AG10803 (cell line): ENCODE results near the gene CAMSAP2.
A peak's percentile ranks its signal among the peaks of the same experiment; 100 is the strongest.

Experiments used
- DNase-seq: peaks from one replicate; pipeline ENCODE4 v3.0.0; 2010; ENCODE audit warnings: low read depth
- H3K4me3 ChIP-seq: 2 replicates; pipeline ENCODE4 v1.5.1; 2011; ENCODE audit warnings: mild to moderate bottlenecking, low read length, control low read depth
- TF ChIP-seq, protein P1 (sequence below): conservative IDR thresholded peaks from 2 replicates; pipeline ENCODE4 v1.5.1; 2011; ENCODE audit warnings: mild to moderate bottlenecking, low read length, control low read depth, inconsistent platforms

The CAMSAP2 gene

DNA sequence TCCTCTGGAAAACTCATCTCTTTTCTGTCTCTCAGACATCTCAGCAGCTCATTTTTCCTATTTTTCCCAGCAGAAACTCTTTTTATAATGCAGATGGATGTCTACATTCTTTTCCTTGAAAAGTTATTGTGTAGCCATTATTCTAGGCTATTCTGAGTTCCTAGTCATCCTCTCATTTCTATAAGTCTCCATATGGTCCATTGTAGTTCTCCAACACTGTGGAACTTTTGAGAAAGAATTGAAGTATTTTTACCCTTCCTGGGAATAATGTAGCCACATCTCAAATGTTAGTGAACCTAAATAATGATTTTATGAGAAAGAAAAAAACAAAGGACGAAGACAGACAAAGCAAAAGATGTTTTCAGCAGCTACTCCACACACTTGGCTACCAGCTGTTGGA lies 107.7 kb downstream of the CAMSAP2 start:
- H3K4me3 ChIP-seq = no peak overlapping the region
- DNase-seq = no peak

DNA sequence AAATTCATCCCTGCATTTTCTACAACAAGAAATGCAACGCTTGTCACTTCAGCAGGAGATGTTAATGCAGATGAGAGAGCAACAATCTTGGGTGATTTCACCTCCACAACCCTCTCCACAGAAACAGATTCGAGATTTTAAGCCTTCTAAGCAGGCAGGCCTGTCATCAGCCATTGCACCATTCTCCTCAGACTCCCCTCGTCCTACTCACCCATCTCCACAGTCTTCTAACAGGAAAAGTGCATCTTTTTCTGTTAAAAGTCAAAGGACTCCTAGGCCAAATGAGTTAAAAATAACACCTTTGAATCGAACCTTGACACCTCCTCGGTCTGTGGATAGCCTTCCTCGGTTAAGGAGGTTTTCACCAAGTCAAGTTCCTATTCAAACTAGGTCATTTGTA lies 110.7 kb downstream of the CAMSAP2 start:
- DNase-seq = no peak
- TF ChIP-seq, protein P1, sequence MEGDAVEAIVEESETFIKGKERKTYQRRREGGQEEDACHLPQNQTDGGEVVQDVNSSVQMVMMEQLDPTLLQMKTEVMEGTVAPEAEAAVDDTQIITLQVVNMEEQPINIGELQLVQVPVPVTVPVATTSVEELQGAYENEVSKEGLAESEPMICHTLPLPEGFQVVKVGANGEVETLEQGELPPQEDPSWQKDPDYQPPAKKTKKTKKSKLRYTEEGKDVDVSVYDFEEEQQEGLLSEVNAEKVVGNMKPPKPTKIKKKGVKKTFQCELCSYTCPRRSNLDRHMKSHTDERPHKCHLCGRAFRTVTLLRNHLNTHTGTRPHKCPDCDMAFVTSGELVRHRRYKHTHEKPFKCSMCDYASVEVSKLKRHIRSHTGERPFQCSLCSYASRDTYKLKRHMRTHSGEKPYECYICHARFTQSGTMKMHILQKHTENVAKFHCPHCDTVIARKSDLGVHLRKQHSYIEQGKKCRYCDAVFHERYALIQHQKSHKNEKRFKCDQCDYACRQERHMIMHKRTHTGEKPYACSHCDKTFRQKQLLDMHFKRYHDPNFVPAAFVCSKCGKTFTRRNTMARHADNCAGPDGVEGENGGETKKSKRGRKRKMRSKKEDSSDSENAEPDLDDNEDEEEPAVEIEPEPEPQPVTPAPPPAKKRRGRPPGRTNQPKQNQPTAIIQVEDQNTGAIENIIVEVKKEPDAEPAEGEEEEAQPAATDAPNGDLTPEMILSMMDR = no peak
- H3K4me3 ChIP-seq = no peak overlapping the region

More for the DNA sequence above, 107.7 kb downstream of the CAMSAP2 start:
- TF ChIP-seq, protein P1 = no peak

DNA sequence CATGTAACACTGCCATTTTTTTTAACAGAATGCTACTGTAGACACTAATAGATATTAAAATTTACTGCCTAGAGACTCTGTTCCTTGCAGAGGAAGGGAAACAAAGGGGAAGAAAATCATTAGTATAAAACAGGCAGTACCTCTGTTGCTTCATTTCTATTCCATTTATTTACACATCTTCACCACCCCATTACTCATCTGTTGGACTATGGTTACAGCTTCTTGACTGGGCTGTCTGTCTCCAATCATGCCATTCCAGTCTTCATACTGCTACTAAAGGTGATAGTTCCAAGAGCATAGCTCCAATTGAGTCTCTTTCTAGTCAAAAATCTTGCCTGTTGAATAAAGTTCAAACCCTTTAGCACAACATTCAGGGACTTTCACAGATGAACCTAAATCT lies 111.9 kb downstream of the CAMSAP2 start:
- DNase-seq = no peak
- no peak overlapping the region for H3K4me3 ChIP-seq
- TF ChIP-seq, protein P1 = no peak

DNA sequence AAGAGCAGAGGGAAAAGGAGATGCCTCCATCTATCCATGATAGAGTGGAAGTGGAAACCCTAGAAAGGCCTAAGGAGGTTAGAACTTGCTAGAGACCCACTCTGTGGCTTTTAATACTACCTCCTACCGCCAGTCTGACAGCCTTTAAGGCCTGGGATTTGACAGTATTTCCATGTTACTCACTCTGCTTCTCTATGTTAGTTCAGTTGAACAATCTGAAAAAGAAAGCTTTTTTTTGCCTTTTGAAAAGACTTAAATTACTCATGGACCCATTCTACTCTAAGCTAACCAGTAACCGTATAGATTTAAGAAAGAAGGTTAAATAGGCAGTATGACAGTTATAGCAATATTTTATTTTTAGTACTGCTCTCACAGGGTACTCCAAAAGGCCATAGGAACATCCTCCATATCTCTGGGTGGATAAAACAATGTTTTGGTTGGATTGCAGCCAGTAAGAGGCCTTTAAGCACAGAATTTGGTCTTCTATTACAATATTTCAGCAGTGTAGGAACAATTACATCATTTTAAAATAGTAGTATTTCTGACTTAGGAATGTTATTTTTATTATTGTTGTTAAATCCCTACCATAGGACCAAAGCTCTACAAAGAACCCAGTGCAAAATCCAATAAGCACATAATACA lies 118.1 kb downstream of the CAMSAP2 start:
- TF ChIP-seq, protein P1 = no peak
- peak; percentile 27 for DNase-seq
- no peak overlapping the region for H3K4me3 ChIP-seq

DNA sequence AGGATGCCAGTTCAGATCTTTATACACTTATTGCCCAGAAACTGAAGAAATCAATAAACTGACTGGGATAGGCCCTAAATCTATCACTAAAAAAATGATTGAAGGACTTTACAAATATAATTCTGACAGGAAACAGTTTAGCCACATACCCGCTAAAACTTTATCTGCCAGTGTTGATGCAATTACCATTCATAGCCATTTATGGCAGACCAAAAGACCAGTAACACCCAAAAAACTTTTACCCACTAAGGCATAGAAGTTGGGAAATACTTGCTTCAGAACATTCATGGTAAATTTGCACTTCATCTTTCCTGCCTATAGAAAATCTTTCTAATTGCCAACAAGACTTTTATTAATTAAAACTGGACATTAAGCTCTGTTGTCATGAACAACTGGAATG lies 119.1 kb downstream of the CAMSAP2 start:
- TF ChIP-seq, protein P1 = no peak
- H3K4me3 ChIP-seq = no peak overlapping the region
- no peak for DNase-seq

DNA sequence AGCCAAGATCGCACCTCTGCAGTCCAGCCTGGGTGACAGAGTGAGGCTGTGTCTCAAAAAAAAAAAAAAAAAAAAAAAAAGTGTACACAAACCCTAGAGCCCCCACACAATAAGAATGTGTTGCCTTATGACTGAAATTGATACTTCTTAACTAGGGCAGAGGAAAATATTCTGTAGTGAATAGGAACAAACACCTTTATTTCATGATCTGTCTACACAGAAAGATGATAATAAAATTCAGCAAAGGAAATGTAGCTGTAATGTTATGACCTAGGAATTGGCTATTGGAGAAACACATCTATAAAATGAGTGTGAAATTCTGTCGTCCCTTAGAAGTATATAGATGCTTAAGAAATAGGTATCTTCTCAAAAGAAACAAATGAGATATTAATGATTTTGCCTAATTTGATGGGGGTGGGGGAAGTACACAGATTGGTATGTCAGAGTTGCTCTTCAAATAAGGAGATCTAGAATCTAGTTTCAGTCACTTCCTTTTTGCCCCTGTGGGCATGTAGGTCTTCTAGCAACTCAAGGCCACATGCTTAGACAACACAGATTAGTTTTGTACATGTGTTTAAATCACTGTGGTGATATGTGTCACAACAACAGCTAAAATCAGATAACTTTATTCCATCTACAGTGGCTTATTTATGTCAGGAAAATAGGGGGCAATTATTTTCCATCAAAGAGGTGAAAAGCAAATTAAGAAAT lies 123.4 kb downstream of the CAMSAP2 start:
- DNase-seq = no peak
- TF ChIP-seq, protein P1 = no peak
- no peak overlapping the region for H3K4me3 ChIP-seq

DNA sequence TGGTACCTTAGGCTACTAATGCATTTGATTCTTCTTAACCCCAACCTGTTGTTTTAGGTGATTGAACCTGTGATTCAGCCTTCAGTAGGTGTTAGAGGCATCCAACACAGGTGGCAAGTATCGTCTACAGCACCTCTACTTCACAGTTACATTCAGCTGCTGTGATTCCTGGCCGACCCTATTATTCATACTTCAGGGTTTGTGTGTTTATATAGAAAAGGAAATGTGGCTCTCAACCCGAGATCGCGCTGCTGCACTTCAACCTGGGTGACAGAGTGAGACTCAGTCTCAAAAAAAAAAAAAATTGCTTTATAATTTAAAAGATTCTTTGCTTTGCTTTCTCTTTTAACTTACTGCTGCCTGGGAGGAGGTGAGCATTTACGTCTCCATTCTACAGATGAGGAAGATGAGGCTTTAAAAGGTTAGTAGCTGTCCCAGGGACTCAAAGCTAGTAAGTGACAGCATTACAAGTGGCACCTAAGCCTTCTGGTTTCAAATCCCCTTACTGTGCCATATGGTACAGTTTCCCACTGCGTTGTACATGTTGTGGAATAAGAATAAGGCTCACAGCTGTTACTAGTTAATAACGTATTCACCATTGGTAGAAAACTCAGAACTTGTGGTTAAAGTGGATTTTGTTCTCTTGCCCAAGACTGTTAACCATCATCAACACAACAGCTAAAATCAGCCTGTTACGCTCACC lies 124.2 kb downstream of the CAMSAP2 start:
- no peak overlapping the region for H3K4me3 ChIP-seq
- peak; percentile 20 for DNase-seq
- TF ChIP-seq, protein P1 = no peak
